Uterus (tissue), 4 donors: ENCODE data around the gene RAB5B. TPM values are rescaled to one million over a fixed set of nuclear protein-coding genes. Genes with fewer than 3 reads are reported as not detected.

Experiments used
- DNase-seq, 2 donors: peaks; one replicate each; pipeline ENCODE4 v3.0.0-alpha.2; 2019 to 2020
- H3K27ac ChIP-seq, 2 donors: fragments of 200-600 bp; sonication (generic); 1 replicate in 1 of 2; 2 replicates in 1 of 2; pipeline ENCODE4 v1.5.1; 2016 to 2018
- H3K27me3 ChIP-seq, 2 donors: fragments of 200-600 bp; sonication (generic); one replicate each; pipeline ENCODE4 v1.5.1; 2018 to 2019; ENCODE audit warnings: control low read depth in 1 of 2
- H3K36me3 ChIP-seq, 2 donors: fragments of 200-600 bp; sonication (generic); one replicate each; pipeline ENCODE4 v1.5.1; 2019; ENCODE audit warnings: control low read depth in 1 of 2
- H3K4me1 ChIP-seq, 2 donors: fragments of 200-600 bp; sonication (generic); one replicate each; pipeline ENCODE4 v1.5.1; 2018 to 2019; ENCODE audit warnings: control low read depth in 1 of 2
- H3K4me3 ChIP-seq, 2 donors: fragments of 200-600 bp; sonication (generic); 1 replicate in 1 of 2; 2 replicates in 1 of 2; pipeline ENCODE4 v1.5.1; 2018 to 2019; ENCODE audit warnings: mild to moderate bottlenecking in 1 of 2
- H3K9me3 ChIP-seq, 2 donors: fragments of 200-600 bp; sonication (generic); one replicate each; pipeline ENCODE4 v1.5.1; 2019; ENCODE audit warnings: control low read depth in 1 of 2
- CTCF ChIP-seq, 4 experiments: fragments of 200-600 bp in 2 of 4; fragments of 450-650 bp in 2 of 4; sonication (generic) in 2 of 4; IDR thresholded peaks; one replicate each; pipeline ENCODE4 v1.5.1; 2016 to 2019; ENCODE audit warnings: antibody characterized with exemption in 4 of 4, mild to moderate bottlenecking in 2 of 4, moderate library complexity in 1 of 4
- POLR2A ChIP-seq, 2 donors: fragments of 450-650 bp; IDR thresholded peaks; one replicate each; pipeline ENCODE4 v1.6.1; 2016; ENCODE audit warnings: antibody characterized with exemption in 2 of 2, mild to moderate bottlenecking in 1 of 2, moderate library complexity in 1 of 2
- intact Hi-C: fragments of 100-400 bp; cut with DNase I; formaldehyde crosslinking; loops from one replicate; pipeline ENCODE4 v1.15.1; 2023; ENCODE audit warnings: low total_unique reads
- total RNA-seq, 4 donors: library from RNA; depleted of rRNA in 3 of 4; stranded (reverse); fragments of >200 nt in 3 of 4; gene quantifications; one replicate each; pipeline versions ENCODE4 v1.1.0 to v1.2.4, GENCODE V29; 2014 to 2023
- donor health status: DM: yes; HTN: yes; CAD: no.

RAB5B gene
- total RNA-seq, 4 donors from 2014 or later: 49.4 to 128 (median 67.2) TPM

- Histone ChIP-seq H3K36me3 (no peaks in the 10 kb centered on the region), H3K9me3 (no peaks in the 10 kb centered on the region), H3K27me3 (no peaks in the 10 kb centered on the region), H3K27ac (no peak overlapping the region), H3K4me3 (no peak overlapping the region), H3K4me1 (no peaks in the 10 kb centered on the region)
- intact Hi-C loops: no loop called here
- no peak for TF ChIP-seq POLR2A (IDR thresholded peaks at IDR 0.05)
- no peak for TF ChIP-seq CTCF (IDR thresholded peaks at IDR 0.05)
- DNase-seq: no peak
Measured at GRCh38 chr12:56037161-56037560, 63.3 kb downstream of the RAB5B start.

GRCh38 chr12:56038022-56038655 lies 64.3 kb downstream of the RAB5B start:
- H3K9me3 ChIP-seq: no peaks in the 10 kb centered on the region
- intact Hi-C loops: no loop called here
- H3K4me1 ChIP-seq: peaks cover 0 to 6% of the 10 kb centered on the region in 2 donors
- no peaks in the 10 kb centered on the region for H3K27me3 ChIP-seq
- no peak for TF ChIP-seq CTCF (IDR thresholded peaks at IDR 0.05)
- no peak for TF ChIP-seq POLR2A (IDR thresholded peaks at IDR 0.05)
- H3K36me3 ChIP-seq: no peaks in the 10 kb centered on the region
- no peak for DNase-seq
- H3K4me3 ChIP-seq: no peak overlapping the region
- no peak overlapping the region for H3K27ac ChIP-seq

- no peaks in the 10 kb centered on the region for H3K27me3 ChIP-seq
- peaks cover 0 to 14% of the 10 kb centered on the region in 2 donors for H3K4me1 ChIP-seq
- no peaks in the 10 kb centered on the region for H3K9me3 ChIP-seq
- no peak overlapping the region for H3K27ac ChIP-seq
- TF ChIP-seq POLR2A (IDR thresholded peaks at IDR 0.05) (no peak), CTCF (IDR thresholded peaks at IDR 0.05) (no peak)
- no peak for DNase-seq
- H3K36me3 ChIP-seq: no peaks in the 10 kb centered on the region
- intact Hi-C loops: loop anchor here (10.0 kb wide), 1 partner anchor 45 kb away; the partner anchor contains the start of gene SUOX
- no peak overlapping the region for H3K4me3 ChIP-seq
Measured at GRCh38 chr12:56040151-56040550, 66.3 kb downstream of the RAB5B start.

GRCh38 chr12:56040963-56041551 lies 67.2 kb downstream of the RAB5B start:
- TF ChIP-seq POLR2A (IDR thresholded peaks at IDR 0.05) (no peak), CTCF (IDR thresholded peaks at IDR 0.05) (no peak)
- DNase-seq: peak in 1 of 2 donors; percentile 24
- Histone ChIP-seq H3K27ac (peak overlapping the region; percentile 91 to 92), H3K4me1 (peaks cover 0 to 14% of the 10 kb centered on the region in 2 donors), H3K9me3 (no peaks in the 10 kb centered on the region), H3K27me3 (no peaks in the 10 kb centered on the region), H3K36me3 (no peaks in the 10 kb centered on the region), H3K4me3 (peak overlapping the region; percentile 72 to 79)
- intact Hi-C loops: loop anchor here (10.0 kb wide), 1 partner anchor 46 kb away; the partner anchor contains the start of gene SUOX
